ENCODE data around the gene DDA1. TPM values are rescaled to one million over a fixed set of nuclear protein-coding genes. Genes with fewer than 3 reads are reported as not detected.

The DDA1 gene
- total and polyA plus RNA-seq, 9 of the 15 experiments (the other 6 are each of a cell fraction or from before 2014, with no cell fraction given), result 1.4 to 83.8 (median 33.8) TPM

DNA sequence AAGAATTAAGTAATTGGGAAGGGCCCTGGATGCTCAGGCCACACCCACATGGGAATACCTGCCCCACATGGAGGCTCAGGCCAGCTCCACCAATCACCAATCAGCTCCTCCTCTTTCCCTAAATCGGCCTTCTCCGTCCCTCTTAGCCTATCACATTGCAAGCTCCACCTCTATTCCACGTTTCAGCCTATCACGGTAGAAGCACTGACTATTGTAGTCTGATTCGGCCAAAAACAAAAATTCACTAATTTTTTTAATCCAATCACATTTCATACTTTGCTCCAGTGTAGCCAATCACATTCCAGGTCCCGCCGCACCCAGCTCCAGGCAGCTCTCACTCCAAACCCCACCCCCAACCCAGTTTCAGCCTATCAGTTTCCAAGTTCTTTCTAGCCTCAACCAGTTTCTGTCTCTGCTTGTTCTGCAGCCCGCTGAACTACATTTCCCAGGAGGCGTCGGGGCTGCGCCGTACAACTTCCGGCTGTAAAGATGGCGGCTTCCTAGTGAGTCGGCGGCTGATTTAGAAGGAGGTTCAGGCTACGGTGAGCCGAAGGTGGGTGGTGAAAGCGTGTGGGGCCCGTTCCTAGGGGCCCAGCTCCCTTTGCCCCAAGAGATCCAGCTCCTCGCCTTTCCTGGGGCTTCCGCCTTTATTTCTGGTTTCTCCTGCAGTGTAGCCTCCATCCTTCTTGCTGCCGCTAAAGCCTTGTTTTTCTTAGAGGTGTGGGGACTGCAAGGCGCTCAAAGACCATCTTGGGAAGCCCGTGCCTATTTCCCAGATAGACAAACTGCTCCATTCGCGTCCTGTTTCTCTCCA lies 42.2 kb upstream of the DDA1 start, which contains the start of gene BABAM1 (continued):
- TF ChIP-seq, protein P1, sequence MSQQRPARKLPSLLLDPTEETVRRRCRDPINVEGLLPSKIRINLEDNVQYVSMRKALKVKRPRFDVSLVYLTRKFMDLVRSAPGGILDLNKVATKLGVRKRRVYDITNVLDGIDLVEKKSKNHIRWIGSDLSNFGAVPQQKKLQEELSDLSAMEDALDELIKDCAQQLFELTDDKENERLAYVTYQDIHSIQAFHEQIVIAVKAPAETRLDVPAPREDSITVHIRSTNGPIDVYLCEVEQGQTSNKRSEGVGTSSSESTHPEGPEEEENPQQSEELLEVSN (IDR thresholded peaks at IDR 0.05; ENCODE audit: borderline replicate concordance in 1 of 2, extremely low read depth in 1 of 2, insufficient read depth in 1 of 2, insufficient read length in 1 of 2, low read depth in 1 of 2, low read length in 1 of 2, poor library complexity in 1 of 2, severe bottlenecking in 1 of 2), result peak in 1 of 2 experiments; percentile 9
- TF ChIP-seq LARP7 (IDR thresholded peaks at IDR 0.05) (no peak), POLR2B (IDR thresholded peaks at IDR 0.05; ENCODE audit: low read depth, partially characterized antibody) (peak; percentile 71), C11orf30 (IDR thresholded peaks at IDR 0.05; ENCODE audit: low read depth) (peak; percentile 98), POLR2AphosphoS5 (IDR thresholded peaks at IDR 0.05; ENCODE audit: control insufficient read depth, insufficient read depth, low read depth, low read length) (peak; percentile 87), ESRRA (IDR thresholded peaks at IDR 0.05; ENCODE audit: borderline replicate concordance, low read depth) (peak; percentile 18; the same call in 1 of the 2 replicates), RHOXF2B (CRISPR knock-in tag; conservative IDR thresholded peaks at IDR 0.05) (no peak), KAT2B (IDR thresholded peaks at IDR 0.05; ENCODE audit: low read depth, low read length) (no peak), CTBP1 (IDR thresholded peaks at IDR 0.05; ENCODE audit: borderline replicate concordance) (peak; percentile 21; the same call in 1 of the 2 replicates), FOXM1 (IDR thresholded peaks at IDR 0.05; ENCODE audit: low read depth) (peak; percentile 97), FOXM1 (CRISPR knock-in tag; IDR thresholded peaks at IDR 0.05; ENCODE audit: low read depth) (no peak)
- TF ChIP-seq, protein P2, sequence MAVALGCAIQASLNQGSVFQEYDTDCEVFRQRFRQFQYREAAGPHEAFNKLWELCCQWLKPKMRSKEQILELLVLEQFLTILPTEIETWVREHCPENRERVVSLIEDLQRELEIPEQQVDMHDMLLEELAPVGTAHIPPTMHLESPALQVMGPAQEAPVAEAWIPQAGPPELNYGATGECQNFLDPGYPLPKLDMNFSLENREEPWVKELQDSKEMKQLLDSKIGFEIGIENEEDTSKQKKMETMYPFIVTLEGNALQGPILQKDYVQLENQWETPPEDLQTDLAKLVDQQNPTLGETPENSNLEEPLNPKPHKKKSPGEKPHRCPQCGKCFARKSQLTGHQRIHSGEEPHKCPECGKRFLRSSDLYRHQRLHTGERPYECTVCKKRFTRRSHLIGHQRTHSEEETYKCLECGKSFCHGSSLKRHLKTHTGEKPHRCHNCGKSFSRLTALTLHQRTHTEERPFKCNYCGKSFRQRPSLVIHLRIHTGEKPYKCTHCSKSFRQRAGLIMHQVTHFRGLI (CRISPR knock-in tag; IDR thresholded peaks at IDR 0.05), result peak; percentile 89; the same call in 1 of the 2 replicates
- TF ChIP-seq, protein P3, sequence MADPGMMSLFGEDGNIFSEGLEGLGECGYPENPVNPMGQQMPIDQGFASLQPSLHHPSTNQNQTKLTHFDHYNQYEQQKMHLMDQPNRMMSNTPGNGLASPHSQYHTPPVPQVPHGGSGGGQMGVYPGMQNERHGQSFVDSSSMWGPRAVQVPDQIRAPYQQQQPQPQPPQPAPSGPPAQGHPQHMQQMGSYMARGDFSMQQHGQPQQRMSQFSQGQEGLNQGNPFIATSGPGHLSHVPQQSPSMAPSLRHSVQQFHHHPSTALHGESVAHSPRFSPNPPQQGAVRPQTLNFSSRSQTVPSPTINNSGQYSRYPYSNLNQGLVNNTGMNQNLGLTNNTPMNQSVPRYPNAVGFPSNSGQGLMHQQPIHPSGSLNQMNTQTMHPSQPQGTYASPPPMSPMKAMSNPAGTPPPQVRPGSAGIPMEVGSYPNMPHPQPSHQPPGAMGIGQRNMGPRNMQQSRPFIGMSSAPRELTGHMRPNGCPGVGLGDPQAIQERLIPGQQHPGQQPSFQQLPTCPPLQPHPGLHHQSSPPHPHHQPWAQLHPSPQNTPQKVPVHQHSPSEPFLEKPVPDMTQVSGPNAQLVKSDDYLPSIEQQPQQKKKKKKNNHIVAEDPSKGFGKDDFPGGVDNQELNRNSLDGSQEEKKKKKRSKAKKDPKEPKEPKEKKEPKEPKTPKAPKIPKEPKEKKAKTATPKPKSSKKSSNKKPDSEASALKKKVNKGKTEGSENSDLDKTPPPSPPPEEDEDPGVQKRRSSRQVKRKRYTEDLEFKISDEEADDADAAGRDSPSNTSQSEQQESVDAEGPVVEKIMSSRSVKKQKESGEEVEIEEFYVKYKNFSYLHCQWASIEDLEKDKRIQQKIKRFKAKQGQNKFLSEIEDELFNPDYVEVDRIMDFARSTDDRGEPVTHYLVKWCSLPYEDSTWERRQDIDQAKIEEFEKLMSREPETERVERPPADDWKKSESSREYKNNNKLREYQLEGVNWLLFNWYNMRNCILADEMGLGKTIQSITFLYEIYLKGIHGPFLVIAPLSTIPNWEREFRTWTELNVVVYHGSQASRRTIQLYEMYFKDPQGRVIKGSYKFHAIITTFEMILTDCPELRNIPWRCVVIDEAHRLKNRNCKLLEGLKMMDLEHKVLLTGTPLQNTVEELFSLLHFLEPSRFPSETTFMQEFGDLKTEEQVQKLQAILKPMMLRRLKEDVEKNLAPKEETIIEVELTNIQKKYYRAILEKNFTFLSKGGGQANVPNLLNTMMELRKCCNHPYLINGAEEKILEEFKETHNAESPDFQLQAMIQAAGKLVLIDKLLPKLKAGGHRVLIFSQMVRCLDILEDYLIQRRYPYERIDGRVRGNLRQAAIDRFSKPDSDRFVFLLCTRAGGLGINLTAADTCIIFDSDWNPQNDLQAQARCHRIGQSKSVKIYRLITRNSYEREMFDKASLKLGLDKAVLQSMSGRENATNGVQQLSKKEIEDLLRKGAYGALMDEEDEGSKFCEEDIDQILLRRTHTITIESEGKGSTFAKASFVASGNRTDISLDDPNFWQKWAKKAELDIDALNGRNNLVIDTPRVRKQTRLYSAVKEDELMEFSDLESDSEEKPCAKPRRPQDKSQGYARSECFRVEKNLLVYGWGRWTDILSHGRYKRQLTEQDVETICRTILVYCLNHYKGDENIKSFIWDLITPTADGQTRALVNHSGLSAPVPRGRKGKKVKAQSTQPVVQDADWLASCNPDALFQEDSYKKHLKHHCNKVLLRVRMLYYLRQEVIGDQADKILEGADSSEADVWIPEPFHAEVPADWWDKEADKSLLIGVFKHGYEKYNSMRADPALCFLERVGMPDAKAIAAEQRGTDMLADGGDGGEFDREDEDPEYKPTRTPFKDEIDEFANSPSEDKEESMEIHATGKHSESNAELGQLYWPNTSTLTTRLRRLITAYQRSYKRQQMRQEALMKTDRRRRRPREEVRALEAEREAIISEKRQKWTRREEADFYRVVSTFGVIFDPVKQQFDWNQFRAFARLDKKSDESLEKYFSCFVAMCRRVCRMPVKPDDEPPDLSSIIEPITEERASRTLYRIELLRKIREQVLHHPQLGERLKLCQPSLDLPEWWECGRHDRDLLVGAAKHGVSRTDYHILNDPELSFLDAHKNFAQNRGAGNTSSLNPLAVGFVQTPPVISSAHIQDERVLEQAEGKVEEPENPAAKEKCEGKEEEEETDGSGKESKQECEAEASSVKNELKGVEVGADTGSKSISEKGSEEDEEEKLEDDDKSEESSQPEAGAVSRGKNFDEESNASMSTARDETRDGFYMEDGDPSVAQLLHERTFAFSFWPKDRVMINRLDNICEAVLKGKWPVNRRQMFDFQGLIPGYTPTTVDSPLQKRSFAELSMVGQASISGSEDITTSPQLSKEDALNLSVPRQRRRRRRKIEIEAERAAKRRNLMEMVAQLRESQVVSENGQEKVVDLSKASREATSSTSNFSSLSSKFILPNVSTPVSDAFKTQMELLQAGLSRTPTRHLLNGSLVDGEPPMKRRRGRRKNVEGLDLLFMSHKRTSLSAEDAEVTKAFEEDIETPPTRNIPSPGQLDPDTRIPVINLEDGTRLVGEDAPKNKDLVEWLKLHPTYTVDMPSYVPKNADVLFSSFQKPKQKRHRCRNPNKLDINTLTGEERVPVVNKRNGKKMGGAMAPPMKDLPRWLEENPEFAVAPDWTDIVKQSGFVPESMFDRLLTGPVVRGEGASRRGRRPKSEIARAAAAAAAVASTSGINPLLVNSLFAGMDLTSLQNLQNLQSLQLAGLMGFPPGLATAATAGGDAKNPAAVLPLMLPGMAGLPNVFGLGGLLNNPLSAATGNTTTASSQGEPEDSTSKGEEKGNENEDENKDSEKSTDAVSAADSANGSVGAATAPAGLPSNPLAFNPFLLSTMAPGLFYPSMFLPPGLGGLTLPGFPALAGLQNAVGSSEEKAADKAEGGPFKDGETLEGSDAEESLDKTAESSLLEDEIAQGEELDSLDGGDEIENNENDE (IDR thresholded peaks at IDR 0.05; ENCODE audit: low read depth, low read length), result no peak

Data from K562 (cell line).